Measurements from ENCODE around the gene CABS1.

Gene CABS1

GRCh38 chr4:70382691-70383181 lies 48.0 kb downstream of the CABS1 start, which contains the start of gene SMR3B:
Gene SMR3B (plus strand): TSS chr4:70383131. CDS start chr4:70384511, 1,380 bp downstream.
- H3K4me3 ChIP-seq (ENCODE audit: low read depth, low read length): no peak within 1 kb of the TSS
- no peak for DNase-seq (ENCODE audit: low read depth, low spot score)
- no peak for TF ChIP-seq CTCF (IDR thresholded peaks at IDR 0.05; ENCODE audit: insufficient read depth, low read length, missing control alignments)
- ChIA-PET POLR2A (no interaction called here), CTCF (no interaction called here)

All from AG04449 (cell line).